Spleen (tissue), 11 donors: ENCODE results near the gene GRIK4. TPM values are rescaled to one million over a fixed set of nuclear protein-coding genes. Genes with fewer than 3 reads are reported as not detected.

Source experiments
- DNase-seq: peaks from one replicate; pipeline ENCODE4 v3.0.0-alpha.2; 2020
- H3K27ac ChIP-seq, 8 donors: fragments of 200-600 bp; sonication (generic) in 7 of 8; 1 replicate in 4 of 8; 2 replicates in 4 of 8; pipeline versions ENCODE4 v1.5.0 to v1.8.0; 2016 to 2021; ENCODE audit warnings: inconsistent platforms in 4 of 8, mild to moderate bottlenecking in 4 of 8, moderate library complexity in 1 of 8
- H3K27me3 ChIP-seq, 7 donors: fragments of 200-600 bp; sonication (generic) in 6 of 7; replicated peaks in 1 of 7; 1 replicate in 4 of 7; 2 replicates in 3 of 7; pipeline versions ENCODE4 v1.5.0 to v1.8.0; 2016 to 2021; ENCODE audit warnings: inconsistent platforms in 3 of 7, mild to moderate bottlenecking in 1 of 7
- H3K36me3 ChIP-seq, 6 donors: fragments of 200-600 bp; sonication (generic) in 5 of 6; 1 replicate in 4 of 6; 2 replicates in 2 of 6; pipeline versions ENCODE4 v1.5.0 to v1.8.0; 2016 to 2021; ENCODE audit warnings: inconsistent platforms in 2 of 6
- H3K4me1 ChIP-seq, 6 donors: fragments of 200-600 bp; sonication (generic) in 5 of 6; 1 replicate in 3 of 6; 2 replicates in 3 of 6; pipeline versions ENCODE4 v1.5.0 to v1.8.0; 2016 to 2021; ENCODE audit warnings: inconsistent platforms in 3 of 6
- H3K4me3 ChIP-seq, 8 donors: fragments of 200-600 bp; sonication (generic) in 7 of 8; 1 replicate in 4 of 8; 2 replicates in 4 of 8; pipeline versions ENCODE4 v1.5.0 to v1.8.0; 2016 to 2021; ENCODE audit warnings: inconsistent platforms in 4 of 8, mild to moderate bottlenecking in 4 of 8, moderate library complexity in 2 of 8
- H3K9me3 ChIP-seq, 8 donors: fragments of 200-600 bp; sonication (generic) in 7 of 8; 1 replicate in 4 of 8; 2 replicates in 4 of 8; pipeline versions ENCODE4 v1.5.0 to v1.8.0; 2016 to 2021; ENCODE audit warnings: inconsistent platforms in 4 of 8
- POLR2A ChIP-seq, 3 donors: fragments of 450-650 bp; IDR thresholded peaks; one replicate each; pipeline ENCODE4 v1.5.1; 2017; ENCODE audit warnings: antibody characterized with exemption in 3 of 3, mild to moderate bottlenecking in 1 of 3
- POLR2AphosphoS5 ChIP-seq, 3 donors: sonication (generic); formaldehyde crosslinking; IDR thresholded peaks; one replicate each; pipeline ENCODE4 v1.5.1; 2017; ENCODE audit warnings: antibody characterized with exemption in 3 of 3
- WGBS, 5 donors: extraction: QIAGEN DNeasy Blood & Tissue Kit in 3 of 5; methylation state at CpG; one replicate each; pipeline versions ENCODE4 v1.1.5 to v1.1.7; 2013 to 2018; 5-methylcytosine and 5-hydroxymethylcytosine counted together
- intact Hi-C: fragments of 100-400 bp; cut with DNase I; formaldehyde crosslinking; loops from one replicate; pipeline ENCODE4 v1.15.0; 2023; ENCODE audit warnings: low total_unique reads
- polyA plus RNA-seq, 3 donors: library from polyadenylated mRNA; stranded (reverse); fragments of 200-250 nt; gene quantifications; one replicate each; pipeline ENCODE4 v1.2.1, GENCODE V29; 2013
- total RNA-seq, 7 donors: library from RNA; depleted of rRNA in 3 of 7; stranded (reverse); fragments of >200 nt in 3 of 7; fragmentation: NEBNext Ultra II Directional in 4 of 7; extraction: Animal tissue kit (Norgen Biotek cat#: 25700) in 4 of 7; gene quantifications; one replicate each; pipeline versions ENCODE4 v1.1.0 to v1.2.1, GENCODE V29; 2016 to 2021
- TF ChIP-seq, protein P1 (sequence below), 11 experiments: fragments of 200-600 bp in 7 of 11; fragments of 450-650 bp in 4 of 11; sonication (generic) in 4 of 11; IDR thresholded peaks in 8 of 11; conservative IDR thresholded peaks in 3 of 11; 1 replicate in 7 of 11; 2 replicates in 4 of 11; pipeline versions ENCODE4 v1.4.0 to v1.8.0; 2016 to 2021; ENCODE audit warnings: antibody characterized with exemption in 11 of 11, inconsistent platforms in 4 of 11, mild to moderate bottlenecking in 1 of 11
- donor health status: healthy with polysubstance abuse.
- donor health status: DM: no; HTN: no; CAD: no; lungs with moderate emphysema.
- donor health status: DM: no; HTN: no; CAD: no.
- donor health status: Bipolar disorder and iron deficiency.
- donor health status: healthy.
- donor health status: DM: no; HTN: no; CAD: no.
- donor health status: DM: yes; HTN: yes; CAD: no.

The GRIK4 gene
- total and polyA plus RNA-seq, 10 donors: 0.04 to 2.4 (median 0.59) TPM

DNA sequence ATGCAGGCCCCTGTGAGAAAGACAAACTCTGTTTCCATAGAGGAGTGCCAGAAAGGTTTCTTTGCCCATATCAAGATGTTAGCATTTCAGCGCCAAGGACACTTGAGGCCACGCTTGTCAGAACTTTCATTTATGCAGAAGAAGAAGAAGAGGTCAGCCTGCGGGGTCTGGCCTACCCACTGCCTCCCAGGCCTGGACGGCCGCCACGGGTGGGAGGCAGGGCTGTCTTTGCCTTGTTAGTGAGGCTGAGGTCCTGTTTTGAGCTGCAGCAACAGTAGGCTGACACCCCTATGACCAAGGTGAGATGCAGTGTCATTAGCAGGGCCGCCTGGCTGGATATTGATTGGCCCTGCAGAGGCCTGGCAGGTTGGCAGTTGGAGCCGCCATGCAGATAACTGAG, 183.9 kb downstream of the GRIK4 start:
- Histone ChIP-seq H3K27ac (no peak overlapping the region), H3K36me3 (no peaks in the 10 kb centered on the region), H3K4me1 (peaks cover 0 to 5% (median 0%) of the 10 kb centered on the region in 6 donors), H3K4me3 (no peak overlapping the region), H3K27me3 (peaks cover 0 to 60% (median 10%) of the 10 kb centered on the region in 7 donors), H3K9me3 (no peaks in the 10 kb centered on the region)
- TF ChIP-seq POLR2A (IDR thresholded peaks at IDR 0.05) (no peak), POLR2AphosphoS5 (IDR thresholded peaks at IDR 0.05) (no peak)
- no peak for DNase-seq
- WGBS, 5 donors: 83 to 90% (median 88%) methylated on average over 2 to 8 of the region's 8 CpGs
- intact Hi-C loops: no loop called here

DNA sequence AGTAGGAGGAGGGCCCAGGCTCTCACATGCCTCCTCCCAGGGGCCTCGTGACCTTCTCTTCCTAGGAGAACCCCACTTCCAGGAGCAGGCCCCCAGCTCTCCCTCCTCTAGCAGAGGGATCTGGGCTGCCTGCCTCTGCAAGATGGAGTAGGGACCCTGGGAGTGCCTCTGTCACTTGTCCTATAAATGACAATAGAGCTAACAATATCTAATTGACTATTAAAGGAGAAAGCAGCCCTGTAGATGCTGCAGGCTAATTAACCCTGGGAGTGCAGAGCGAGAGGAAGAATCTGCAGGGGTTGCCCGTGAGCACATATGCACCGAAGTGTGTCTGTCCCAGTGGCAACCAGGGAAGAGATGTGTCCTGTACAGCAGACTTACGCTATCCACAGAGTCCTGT, 184.4 kb downstream of the GRIK4 start:
- no peak for TF ChIP-seq POLR2A (IDR thresholded peaks at IDR 0.05)
- TF ChIP-seq, protein P1, sequence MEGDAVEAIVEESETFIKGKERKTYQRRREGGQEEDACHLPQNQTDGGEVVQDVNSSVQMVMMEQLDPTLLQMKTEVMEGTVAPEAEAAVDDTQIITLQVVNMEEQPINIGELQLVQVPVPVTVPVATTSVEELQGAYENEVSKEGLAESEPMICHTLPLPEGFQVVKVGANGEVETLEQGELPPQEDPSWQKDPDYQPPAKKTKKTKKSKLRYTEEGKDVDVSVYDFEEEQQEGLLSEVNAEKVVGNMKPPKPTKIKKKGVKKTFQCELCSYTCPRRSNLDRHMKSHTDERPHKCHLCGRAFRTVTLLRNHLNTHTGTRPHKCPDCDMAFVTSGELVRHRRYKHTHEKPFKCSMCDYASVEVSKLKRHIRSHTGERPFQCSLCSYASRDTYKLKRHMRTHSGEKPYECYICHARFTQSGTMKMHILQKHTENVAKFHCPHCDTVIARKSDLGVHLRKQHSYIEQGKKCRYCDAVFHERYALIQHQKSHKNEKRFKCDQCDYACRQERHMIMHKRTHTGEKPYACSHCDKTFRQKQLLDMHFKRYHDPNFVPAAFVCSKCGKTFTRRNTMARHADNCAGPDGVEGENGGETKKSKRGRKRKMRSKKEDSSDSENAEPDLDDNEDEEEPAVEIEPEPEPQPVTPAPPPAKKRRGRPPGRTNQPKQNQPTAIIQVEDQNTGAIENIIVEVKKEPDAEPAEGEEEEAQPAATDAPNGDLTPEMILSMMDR (IDR thresholded peaks at IDR 0.05 in 8 of 11, conservative IDR thresholded peaks at IDR 0.05 in 3 of 11): no peak
- DNase-seq: no peak
- WGBS, 5 donors: 88 to 96% (median 90%) methylated on average over 4 to 5 of the region's 5 CpGs
- intact Hi-C loops: no loop called here
- H3K9me3 ChIP-seq: no peaks in the 10 kb centered on the region
- peaks cover 0 to 55% (median 10%) of the 10 kb centered on the region in 7 donors for H3K27me3 ChIP-seq
- peaks cover 0 to 5% (median 0%) of the 10 kb centered on the region in 6 donors for H3K4me1 ChIP-seq
- no peak overlapping the region for H3K4me3 ChIP-seq
- H3K27ac ChIP-seq: no peak overlapping the region
- H3K36me3 ChIP-seq: no peaks in the 10 kb centered on the region

DNA sequence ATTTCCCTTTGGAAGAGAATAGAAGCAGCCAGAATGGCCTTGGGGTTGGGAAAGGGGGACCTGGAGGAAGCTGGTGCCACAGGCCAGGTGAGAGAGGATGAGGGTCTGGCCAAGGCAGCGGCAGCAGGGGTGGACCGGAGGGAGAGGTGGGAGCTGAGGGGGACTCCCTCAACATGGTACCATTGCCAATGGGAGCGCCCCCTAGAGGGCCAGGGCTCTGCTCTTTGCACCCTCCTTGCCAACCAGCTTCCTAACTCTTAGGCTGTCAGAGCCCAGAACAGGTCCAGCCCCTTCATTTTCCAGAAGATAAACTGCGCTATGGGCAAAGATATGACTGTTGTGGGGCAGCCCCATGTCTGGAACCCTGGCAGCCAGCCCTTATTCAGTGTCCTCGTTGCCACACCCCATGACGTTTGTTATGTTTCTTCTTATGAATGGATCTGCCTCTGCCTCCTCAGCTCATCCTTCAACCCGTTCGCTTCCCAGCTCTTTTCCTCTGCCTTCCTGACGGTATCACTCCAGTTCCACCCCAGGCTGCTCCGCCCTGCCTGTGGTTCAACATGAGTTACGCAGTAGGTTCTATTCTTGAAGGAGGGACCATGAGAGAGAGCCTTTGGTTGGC, 185.2 kb downstream of the GRIK4 start:
- no peak overlapping the region for H3K4me3 ChIP-seq
- H3K4me1 ChIP-seq: peaks cover 0 to 5% (median 0%) of the 10 kb centered on the region in 6 donors
- H3K27me3 ChIP-seq: peaks cover 0 to 47% (median 10%) of the 10 kb centered on the region in 7 donors
- no peak for DNase-seq
- intact Hi-C loops: no loop called here
- no peak for TF ChIP-seq POLR2A (IDR thresholded peaks at IDR 0.05)
- TF ChIP-seq, protein P1 (IDR thresholded peaks at IDR 0.05 in 8 of 11, conservative IDR thresholded peaks at IDR 0.05 in 3 of 11): no peak
- no peak for TF ChIP-seq POLR2AphosphoS5 (IDR thresholded peaks at IDR 0.05)
- 74 to 90% (median 82%) methylated on average over 10 to 11 of the region's 11 CpGs for WGBS, 5 donors
- no peaks in the 10 kb centered on the region for H3K9me3 ChIP-seq
- H3K27ac ChIP-seq: no peak overlapping the region
- H3K36me3 ChIP-seq: no peaks in the 10 kb centered on the region

DNA sequence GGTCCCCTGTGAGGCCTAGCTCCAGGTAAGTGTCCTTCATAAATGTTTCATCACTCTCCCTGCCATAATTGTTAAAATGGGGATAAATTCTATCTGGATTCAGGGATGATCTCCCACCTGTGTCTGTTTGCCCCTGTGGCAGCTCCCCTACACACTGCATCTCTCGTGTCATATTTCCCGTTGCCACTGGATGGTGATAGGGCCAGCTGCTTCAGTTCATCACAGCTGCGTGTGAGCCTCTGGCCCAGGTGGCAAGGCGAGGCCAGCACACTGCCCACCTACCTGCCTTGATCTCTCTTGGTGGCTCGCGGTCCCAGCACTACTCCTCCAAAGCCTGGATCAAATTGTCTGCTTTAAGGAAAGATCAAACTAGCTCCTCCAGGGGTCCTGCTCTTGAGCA, 187.4 kb downstream of the GRIK4 start:
- H3K4me1 ChIP-seq: peaks cover 0 to 5% (median 0%) of the 10 kb centered on the region in 6 donors
- intact Hi-C loops: no loop called here
- TF ChIP-seq, protein P1 (IDR thresholded peaks at IDR 0.05 in 8 of 11, conservative IDR thresholded peaks at IDR 0.05 in 3 of 11): no peak
- TF ChIP-seq POLR2AphosphoS5 (IDR thresholded peaks at IDR 0.05): no peak
- no peak for TF ChIP-seq POLR2A (IDR thresholded peaks at IDR 0.05)
- peaks cover 0 to 27% (median 0%) of the 10 kb centered on the region in 7 donors for H3K27me3 ChIP-seq
- no peak overlapping the region for H3K4me3 ChIP-seq
- H3K9me3 ChIP-seq: no peaks in the 10 kb centered on the region
- no peak for DNase-seq
- 81 to 91% (median 84%) methylated on average over 6 of the region's 6 CpGs for WGBS, 5 donors
- no peaks in the 10 kb centered on the region for H3K36me3 ChIP-seq
- H3K27ac ChIP-seq: no peak overlapping the region
